GM19328 (cell line): Measurements from ENCODE around the gene PRX.
"Not testable (repeated sequence)": the region's sequence is repeated elsewhere in the genome, so short reads cannot be mapped to it uniquely, and the experiment has no call there.

Source experiments
- ATAC-seq: cut with Tn5 transposase; IDR thresholded peaks from one replicate; pipeline ENCODE4 v1.9.1; 2021; ENCODE audit warnings: mild to moderate bottlenecking, moderate library complexity; ENCODE audit not compliant: unreplicated experiment

Gene PRX

GRCh38 chr19:40433391-40434216 lies 20.4 kb upstream of the PRX start:
- ATAC-seq, result no peak

- ATAC-seq, result not testable (repeated sequence)
These were observed 19.6 kb upstream of the PRX start for GRCh38 chr19:40432760-40433159.

GRCh38 chr19:40431698-40432097 lies 18.5 kb upstream of the PRX start:
- ATAC-seq, result no peak

GRCh38 chr19:40430242-40430641 lies 17.1 kb upstream of the PRX start:
- ATAC-seq, result not testable (repeated sequence)

GRCh38 chr19:40428197-40428596 lies 15.0 kb upstream of the PRX start:
- ATAC-seq, result not testable (repeated sequence)

- ATAC-seq, result peak; percentile 82
These were observed 12.5 kb upstream of the PRX start, which contains the start of gene SERTAD1 for GRCh38 chr19:40425450-40426287. TSS of gene SERTAD1 (minus strand) at chr19:40425992. CDS start at chr19:40423546, 2,446 bp downstream.

- no peak for ATAC-seq
These were observed 11.7 kb upstream of the PRX start for GRCh38 chr19:40424637-40425449.

GRCh38 chr19:40423938-40424337 lies 10.8 kb upstream of the PRX start:
- ATAC-seq, result no peak

GRCh38 chr19:40422748-40423566 lies 9.8 kb upstream of the PRX start:
- no peak for ATAC-seq

GRCh38 chr19:40421993-40422747 lies 9.0 kb upstream of the PRX start:
- no peak for ATAC-seq

GRCh38 chr19:40420766-40421765 lies 7.9 kb upstream of the PRX start:
- ATAC-seq, result no peak

- ATAC-seq, result no peak
These were observed 7.2 kb upstream of the PRX start for GRCh38 chr19:40420451-40420765.

- no peak for ATAC-seq
These were observed 6.6 kb upstream of the PRX start for GRCh38 chr19:40419780-40420179.

- ATAC-seq, result no peak
These were observed 6.0 kb upstream of the PRX start for GRCh38 chr19:40419066-40419612.

GRCh38 chr19:40418040-40418439 lies 4.9 kb upstream of the PRX start:
- ATAC-seq, result no peak

GRCh38 chr19:40417643-40417981 lies 4.4 kb upstream of the PRX start:
- ATAC-seq, result no peak

- ATAC-seq, result no peak
These were observed 3.9 kb upstream of the PRX start for GRCh38 chr19:40416918-40417642.

- ATAC-seq, result no peak
These were observed 2.6 kb upstream of the PRX start for GRCh38 chr19:40415768-40416167.
